ENCODE results near the gene LCE3A. TPM values are rescaled to one million over a fixed set of nuclear protein-coding genes. Genes with fewer than 3 reads are reported as not detected.

The LCE3A gene
- total RNA-seq, 1 experiment from 2014 or later = not detected

DNA sequence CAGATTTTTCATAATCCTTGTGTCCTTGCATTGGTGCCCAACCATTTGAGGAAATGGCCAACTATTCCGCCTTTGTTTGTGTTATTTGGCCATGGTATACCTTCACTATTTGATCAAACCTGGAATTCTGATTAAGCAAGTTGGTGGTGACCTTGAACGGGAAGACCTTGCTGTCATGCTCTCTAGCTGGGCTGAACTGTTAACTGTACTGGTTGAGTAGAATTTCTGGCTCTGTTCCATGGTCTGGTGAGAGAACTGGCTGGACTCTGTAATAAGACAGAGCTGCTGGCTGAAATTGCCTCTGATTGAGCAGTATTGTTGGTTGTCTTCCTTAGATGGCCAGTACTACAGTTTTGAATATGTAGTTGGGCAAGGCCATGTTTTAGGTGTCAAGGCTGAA is 25.9 kb downstream of the LCE3A start:
- Histone ChIP-seq H3K9me2 (ENCODE audit: insufficient read depth) (no peaks in the 10 kb centered on the region), H3K27me3 (ENCODE audit: insufficient read depth, low read length) (no peaks in the 10 kb centered on the region), H3K4me3 (replicated peaks in 1 of 2; ENCODE audit: low read depth in 1 of 2, low read length in 2 of 2) (no peak overlapping the region), H3K27ac (ENCODE audit: low read depth, low read length) (no peak overlapping the region), H4K20me1 (ENCODE audit: insufficient read depth) (no peaks in the 10 kb centered on the region), H3K4me1 (ENCODE audit: control insufficient read depth in 1 of 2, insufficient read depth in 2 of 2, low read length in 2 of 2) (no peaks in the 10 kb centered on the region), H2AFZ (ENCODE audit: low read depth, low read length, poor library complexity, severe bottlenecking) (no peak overlapping the region), H3K79me2 (ENCODE audit: insufficient read depth, low read length) (no peaks in the 10 kb centered on the region), H3K9me3 (ENCODE audit: control insufficient read depth in 1 of 2, insufficient read depth in 1 of 2, low read depth in 1 of 2, low read length in 2 of 2) (no peaks in the 10 kb centered on the region), H3K4me2 (ENCODE audit: low read length) (no peak overlapping the region), H3K9ac (ENCODE audit: low read length) (no peak overlapping the region), H3K36me3 (ENCODE audit: control insufficient read depth in 1 of 2, insufficient read depth in 2 of 2, low read length in 2 of 2) (no peaks in the 10 kb centered on the region)
- ChIA-PET POLR2A (no interaction called here), RAD21 (ENCODE audit: low non-redundant PET in 1 of 2, low total read pairs in 2 of 2, uncharacterized antibody in 2 of 2, unreplicated experiment in 2 of 2) (no interaction called here), CTCF (no interaction called here)
- DNase-seq (ENCODE audit: low read depth, low spot score) = no peak
- BruUV-seq (replicated peaks) = no TSS peak
- TF ChIP-seq EZH2phosphoT487 (IDR thresholded peaks at IDR 0.05; ENCODE audit: borderline replicate concordance) (no peak), ZFX (IDR thresholded peaks at IDR 0.05) (no peak), EZH2 (IDR thresholded peaks at IDR 0.05) (no peak)
- TF ChIP-seq, protein P1, sequence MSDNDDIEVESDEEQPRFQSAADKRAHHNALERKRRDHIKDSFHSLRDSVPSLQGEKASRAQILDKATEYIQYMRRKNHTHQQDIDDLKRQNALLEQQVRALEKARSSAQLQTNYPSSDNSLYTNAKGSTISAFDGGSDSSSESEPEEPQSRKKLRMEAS (IDR thresholded peaks at IDR 0.05) = no peak
- intact Hi-C loops (cut with micrococcal nuclease) = no loop called here
- ATAC-seq = no peak

DNA sequence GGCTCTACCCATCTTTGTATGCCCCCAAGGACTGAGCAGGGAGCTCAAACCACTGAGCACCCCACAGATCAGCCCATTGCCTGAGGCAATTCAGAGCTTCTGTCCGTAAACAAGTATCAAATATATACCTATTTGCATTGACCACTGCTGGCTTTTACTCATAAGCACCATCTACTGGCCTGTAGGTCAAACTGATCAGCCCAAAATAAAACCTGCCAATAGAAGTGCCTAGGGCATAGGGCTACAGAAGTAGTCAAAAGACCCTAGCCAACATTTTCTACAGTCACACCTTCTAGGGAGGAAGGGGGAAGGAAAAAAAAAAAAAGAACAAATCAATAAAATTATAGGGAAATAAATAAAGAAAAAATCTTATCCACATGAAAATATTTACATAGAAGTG is 37.3 kb downstream of the LCE3A start:
- ChIA-PET POLR2A (no interaction called here), RAD21 (ENCODE audit: low non-redundant PET in 1 of 2, low total read pairs in 2 of 2, uncharacterized antibody in 2 of 2, unreplicated experiment in 2 of 2) (no interaction called here), CTCF (no interaction called here)
- Histone ChIP-seq H2AFZ (ENCODE audit: low read depth, low read length, poor library complexity, severe bottlenecking) (no peak overlapping the region), H3K4me1 (ENCODE audit: control insufficient read depth in 1 of 2, insufficient read depth in 2 of 2, low read length in 2 of 2) (no peaks in the 10 kb centered on the region), H3K9me3 (ENCODE audit: control insufficient read depth in 1 of 2, insufficient read depth in 1 of 2, low read depth in 1 of 2, low read length in 2 of 2) (no peaks in the 10 kb centered on the region), H3K4me3 (replicated peaks in 1 of 2; ENCODE audit: low read depth in 1 of 2, low read length in 2 of 2) (no peak overlapping the region), H3K4me2 (ENCODE audit: low read length) (no peak overlapping the region), H3K36me3 (ENCODE audit: control insufficient read depth in 1 of 2, insufficient read depth in 2 of 2, low read length in 2 of 2) (no peaks in the 10 kb centered on the region), H3K79me2 (ENCODE audit: insufficient read depth, low read length) (no peaks in the 10 kb centered on the region), H3K27ac (ENCODE audit: low read depth, low read length) (no peak overlapping the region), H4K20me1 (ENCODE audit: insufficient read depth) (no peaks in the 10 kb centered on the region), H3K9me2 (ENCODE audit: insufficient read depth) (no peaks in the 10 kb centered on the region), H3K9ac (ENCODE audit: low read length) (no peak overlapping the region), H3K27me3 (ENCODE audit: insufficient read depth, low read length) (no peaks in the 10 kb centered on the region; the same call in 1 of the 2 replicates)
- BruUV-seq (replicated peaks) = no TSS peak
- TF ChIP-seq CBX3 (IDR thresholded peaks at IDR 0.05; ENCODE audit: low read depth) (no peak), ELF1 (IDR thresholded peaks at IDR 0.05; ENCODE audit: borderline replicate concordance, low read depth) (no peak), ZNF274 (IDR thresholded peaks at IDR 0.05; ENCODE audit: low read depth, low read length) (no peak), EZH2 (IDR thresholded peaks at IDR 0.05) (no peak), JUND (IDR thresholded peaks at IDR 0.05) (no peak), POLR2AphosphoS5 (IDR thresholded peaks at IDR 0.05; ENCODE audit: low read depth, low read length) (no peak)
- TF ChIP-seq, protein P2, sequence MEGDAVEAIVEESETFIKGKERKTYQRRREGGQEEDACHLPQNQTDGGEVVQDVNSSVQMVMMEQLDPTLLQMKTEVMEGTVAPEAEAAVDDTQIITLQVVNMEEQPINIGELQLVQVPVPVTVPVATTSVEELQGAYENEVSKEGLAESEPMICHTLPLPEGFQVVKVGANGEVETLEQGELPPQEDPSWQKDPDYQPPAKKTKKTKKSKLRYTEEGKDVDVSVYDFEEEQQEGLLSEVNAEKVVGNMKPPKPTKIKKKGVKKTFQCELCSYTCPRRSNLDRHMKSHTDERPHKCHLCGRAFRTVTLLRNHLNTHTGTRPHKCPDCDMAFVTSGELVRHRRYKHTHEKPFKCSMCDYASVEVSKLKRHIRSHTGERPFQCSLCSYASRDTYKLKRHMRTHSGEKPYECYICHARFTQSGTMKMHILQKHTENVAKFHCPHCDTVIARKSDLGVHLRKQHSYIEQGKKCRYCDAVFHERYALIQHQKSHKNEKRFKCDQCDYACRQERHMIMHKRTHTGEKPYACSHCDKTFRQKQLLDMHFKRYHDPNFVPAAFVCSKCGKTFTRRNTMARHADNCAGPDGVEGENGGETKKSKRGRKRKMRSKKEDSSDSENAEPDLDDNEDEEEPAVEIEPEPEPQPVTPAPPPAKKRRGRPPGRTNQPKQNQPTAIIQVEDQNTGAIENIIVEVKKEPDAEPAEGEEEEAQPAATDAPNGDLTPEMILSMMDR (IDR thresholded peaks at IDR 0.05 in 2 of 3, conservative IDR thresholded peaks at IDR 0.05 in 1 of 3; ENCODE audit: borderline replicate concordance in 1 of 3, insufficient read depth in 1 of 3, low read depth in 2 of 3, low read length in 2 of 3) = peak in 2 of 3 experiments; percentile 21 to 25; a peak in 3 of 6 replicates
- TF ChIP-seq, protein P3, sequence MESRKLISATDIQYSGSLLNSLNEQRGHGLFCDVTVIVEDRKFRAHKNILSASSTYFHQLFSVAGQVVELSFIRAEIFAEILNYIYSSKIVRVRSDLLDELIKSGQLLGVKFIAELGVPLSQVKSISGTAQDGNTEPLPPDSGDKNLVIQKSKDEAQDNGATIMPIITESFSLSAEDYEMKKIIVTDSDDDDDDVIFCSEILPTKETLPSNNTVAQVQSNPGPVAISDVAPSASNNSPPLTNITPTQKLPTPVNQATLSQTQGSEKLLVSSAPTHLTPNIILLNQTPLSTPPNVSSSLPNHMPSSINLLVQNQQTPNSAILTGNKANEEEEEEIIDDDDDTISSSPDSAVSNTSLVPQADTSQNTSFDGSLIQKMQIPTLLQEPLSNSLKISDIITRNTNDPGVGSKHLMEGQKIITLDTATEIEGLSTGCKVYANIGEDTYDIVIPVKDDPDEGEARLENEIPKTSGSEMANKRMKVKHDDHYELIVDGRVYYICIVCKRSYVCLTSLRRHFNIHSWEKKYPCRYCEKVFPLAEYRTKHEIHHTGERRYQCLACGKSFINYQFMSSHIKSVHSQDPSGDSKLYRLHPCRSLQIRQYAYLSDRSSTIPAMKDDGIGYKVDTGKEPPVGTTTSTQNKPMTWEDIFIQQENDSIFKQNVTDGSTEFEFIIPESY (IDR thresholded peaks at IDR 0.05; ENCODE audit: extremely low read depth, insufficient replicate concordance, low read length) = no peak
- intact Hi-C loops (cut with micrococcal nuclease) = no loop called here
- DNase-seq (ENCODE audit: low read depth, low spot score) (no peak), ATAC-seq (no peak)

Data from HCT116 (cell line).